HG03575 (cell line): ENCODE data around the gene SLC15A3.
"Not testable (repeated sequence)": the region's sequence is repeated elsewhere in the genome, so short reads cannot be mapped to it uniquely, and the experiment has no call there.

Experiments used
- ATAC-seq: cut with Tn5 transposase; IDR thresholded peaks from one replicate; pipeline ENCODE4 v1.9.1; 2021; ENCODE audit not compliant: unreplicated experiment, insufficient number of reproducible peaks, low FRiP score; ENCODE audit errors: extremely low read depth

The SLC15A3 gene

DNA sequence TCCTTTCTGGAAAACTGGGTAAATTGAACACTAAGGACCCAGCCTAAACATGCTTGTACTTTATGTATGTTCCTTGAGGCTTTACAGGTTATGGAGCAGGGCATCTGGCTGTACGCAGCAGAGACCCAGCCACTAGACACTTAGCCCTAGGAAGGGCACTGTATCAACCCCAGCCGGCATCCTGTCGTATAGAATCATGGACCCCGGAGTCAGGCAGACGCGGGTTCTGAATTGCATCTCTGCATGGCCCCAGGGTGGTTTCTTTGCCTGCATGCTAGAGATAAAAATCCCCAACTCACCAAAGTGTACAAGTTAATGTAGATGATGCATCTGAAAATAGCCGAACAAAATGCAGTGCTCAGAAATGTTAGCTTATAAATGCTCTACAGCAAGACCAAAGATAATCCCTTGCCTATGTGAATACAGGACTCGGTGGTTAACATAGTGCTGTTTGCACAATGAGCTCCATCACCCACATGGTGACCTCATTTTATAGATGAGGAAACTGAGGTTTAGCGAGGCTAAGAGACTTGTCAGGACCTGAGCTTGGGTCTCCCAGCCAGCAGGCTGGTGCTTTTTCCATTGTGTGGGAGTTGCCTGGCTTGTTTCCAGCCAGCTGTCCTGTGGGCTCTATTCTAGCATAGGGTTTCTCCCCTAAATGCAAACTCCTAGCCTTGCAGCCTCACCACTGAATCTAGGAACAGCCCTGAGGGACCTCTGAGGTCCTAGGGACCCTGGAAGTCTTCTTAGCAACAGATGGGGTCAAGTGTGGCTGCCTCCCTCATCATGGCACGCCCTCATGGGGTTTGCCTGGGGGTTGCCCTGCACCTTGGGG lies 26.8 kb upstream of the SLC15A3 start:
- ATAC-seq: no peak

DNA sequence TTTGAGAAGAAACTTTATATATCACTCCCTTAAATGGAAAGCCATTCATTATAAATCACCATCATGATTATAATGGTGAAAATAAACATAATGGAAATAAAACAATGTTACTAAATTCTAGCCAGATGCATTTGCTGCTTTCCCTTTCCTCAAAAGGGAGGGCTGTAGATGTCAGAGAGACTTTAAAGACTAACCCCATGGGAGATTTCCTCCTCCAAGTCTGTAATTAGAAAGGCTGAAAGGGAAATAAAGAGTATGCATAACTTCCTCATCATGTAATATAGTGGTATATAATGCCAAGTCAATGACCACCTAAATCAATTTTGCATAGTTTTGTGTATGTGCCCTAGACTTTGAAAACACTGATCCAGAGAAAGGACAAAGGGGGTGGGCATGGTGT lies 25.9 kb upstream of the SLC15A3 start:
- ATAC-seq: no peak

DNA sequence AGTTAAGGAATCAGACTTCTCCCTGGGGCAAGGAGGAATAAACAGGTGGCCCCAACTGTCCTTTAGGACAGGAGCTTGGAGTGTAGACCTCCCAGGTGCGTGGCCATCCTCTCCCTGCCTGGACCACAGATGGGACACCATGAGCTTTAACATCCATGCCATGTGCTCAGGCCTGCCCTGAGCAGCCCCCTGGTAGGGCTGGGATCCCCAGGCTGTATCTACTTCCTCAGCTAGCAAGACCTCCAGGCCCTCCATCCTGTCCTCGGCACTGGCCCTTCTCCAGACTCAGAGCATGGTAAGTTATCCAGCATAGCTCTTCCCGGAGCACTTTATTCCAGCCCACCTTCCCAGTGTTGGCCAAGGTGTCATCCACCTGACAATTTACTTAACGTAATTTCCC lies 25.2 kb upstream of the SLC15A3 start:
- no peak for ATAC-seq

DNA sequence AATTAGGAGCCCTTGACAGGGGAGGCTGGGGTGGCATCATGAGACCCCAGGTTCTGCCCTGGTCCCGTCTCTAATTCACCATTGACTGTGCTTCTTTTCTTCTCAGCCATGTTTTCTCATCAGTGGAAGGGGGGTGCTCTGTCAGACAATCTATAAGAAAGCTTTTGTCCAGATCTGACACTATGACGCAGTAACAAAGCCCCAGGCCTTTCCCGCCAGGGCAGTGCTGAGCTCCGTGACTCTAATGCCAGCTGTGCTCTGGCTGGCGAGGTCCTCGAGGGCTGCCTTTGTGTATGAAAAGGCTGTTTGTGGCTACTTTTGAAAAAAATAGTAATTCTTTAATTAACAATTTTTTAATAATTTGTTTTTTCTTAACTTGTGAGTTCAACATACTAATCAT lies 22.8 kb upstream of the SLC15A3 start:
- ATAC-seq: no peak

DNA sequence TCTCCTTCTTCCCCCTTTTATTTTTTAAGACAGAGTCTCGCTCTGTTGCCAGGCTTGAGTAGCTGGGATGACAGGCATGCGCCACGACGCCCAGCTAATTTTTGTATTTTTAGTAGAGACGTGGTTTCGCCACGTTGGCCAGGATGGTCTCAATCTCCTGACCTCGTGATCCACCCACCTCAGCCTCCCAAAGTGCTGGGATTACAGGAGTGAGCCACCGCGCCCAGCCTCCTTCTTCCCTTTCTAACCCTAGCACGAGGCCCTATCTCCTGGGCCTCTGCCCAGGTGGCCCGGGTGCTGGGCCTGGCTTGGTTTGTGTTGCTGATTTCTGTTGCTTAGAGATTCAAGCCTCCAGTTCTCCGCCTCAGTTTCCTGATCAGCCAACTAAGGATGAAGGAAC lies 22.3 kb upstream of the SLC15A3 start:
- not testable (repeated sequence) for ATAC-seq

DNA sequence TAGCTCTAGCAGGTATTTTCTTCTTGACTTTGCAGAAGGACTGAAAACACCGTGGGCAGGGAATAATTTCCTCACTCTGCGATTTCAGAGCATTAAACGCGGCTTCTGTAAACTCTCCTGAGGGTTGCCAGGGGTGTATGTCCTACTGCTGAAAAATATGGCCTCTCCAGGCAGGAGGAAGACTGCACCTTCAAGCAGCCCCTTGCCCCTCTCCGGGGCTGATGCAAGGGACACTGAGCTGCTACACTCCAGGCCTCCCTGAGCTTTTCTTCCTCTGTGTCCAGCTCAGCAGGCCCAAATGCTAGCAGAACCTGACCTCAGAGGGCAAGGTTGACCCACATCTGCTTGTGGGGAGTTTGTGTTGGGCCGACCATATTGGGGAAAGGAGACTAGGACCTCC lies 21.7 kb upstream of the SLC15A3 start:
- ATAC-seq: no peak

DNA sequence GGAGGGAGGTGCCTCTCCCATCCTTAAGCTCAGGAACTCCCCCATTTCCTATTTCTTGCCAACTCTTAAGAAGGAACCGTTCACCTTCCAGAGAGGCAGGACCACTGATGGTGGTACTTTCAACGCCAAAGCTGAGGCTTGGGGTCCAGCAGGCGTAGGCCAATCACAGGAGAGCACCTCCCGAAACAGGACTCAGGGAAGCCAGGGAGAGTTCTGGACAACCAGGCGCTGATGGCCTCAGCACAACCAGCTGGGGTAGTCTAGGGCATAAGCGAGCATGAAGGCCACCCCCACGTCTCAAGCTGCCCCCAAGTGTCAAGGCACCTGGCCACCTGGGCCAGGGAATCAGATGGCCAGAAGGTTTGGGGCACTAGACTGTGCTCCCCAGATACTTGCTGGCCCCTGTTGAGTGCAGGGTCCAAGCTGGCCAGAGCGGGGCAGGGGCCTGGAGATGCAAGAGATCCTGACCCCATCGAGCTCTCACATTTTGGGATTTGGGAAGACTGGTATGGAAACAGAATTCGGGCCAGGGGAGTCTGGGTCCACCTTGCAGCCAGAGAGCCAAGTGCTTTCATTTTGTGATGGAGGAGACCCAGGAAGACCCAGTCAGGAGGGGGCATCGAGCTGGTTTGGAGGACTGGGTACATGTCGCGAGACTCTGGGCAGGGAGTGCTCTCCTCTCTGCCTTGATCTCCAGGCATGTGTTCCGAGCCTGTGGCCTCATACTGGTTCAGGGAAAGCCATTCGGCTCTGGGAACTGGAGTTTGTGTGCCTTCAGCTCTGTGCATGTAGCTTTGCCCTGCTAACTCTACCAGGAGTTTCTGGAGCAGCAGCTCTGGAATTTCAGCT lies 20.4 kb upstream of the SLC15A3 start:
- no peak for ATAC-seq

DNA sequence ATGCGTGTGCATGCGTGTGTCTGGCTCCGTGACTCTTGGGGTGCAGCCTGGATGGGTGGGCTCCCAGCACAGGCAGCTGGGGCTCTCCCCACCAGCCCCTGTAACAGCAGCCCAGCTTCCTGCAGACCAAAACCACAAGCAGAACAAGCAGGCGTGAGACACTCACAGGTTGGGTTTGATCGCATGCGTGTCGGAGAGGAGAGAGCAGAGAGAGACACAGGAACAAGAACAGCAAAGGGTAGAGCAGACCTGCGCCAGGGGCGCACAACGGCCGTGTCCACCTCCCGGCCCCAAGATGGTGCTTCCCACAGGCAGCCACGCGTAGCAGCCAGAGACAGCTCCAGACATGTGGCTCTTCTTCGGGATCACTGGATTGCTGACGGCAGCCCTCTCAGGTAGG lies 19.5 kb upstream of the SLC15A3 start, which contains the start of gene CD6:
TSS of gene CD6 (plus strand) at position 161 of the 400 bp plus-strand sequence. CDS start at position 347, 186 bp downstream.
- no peak for ATAC-seq

DNA sequence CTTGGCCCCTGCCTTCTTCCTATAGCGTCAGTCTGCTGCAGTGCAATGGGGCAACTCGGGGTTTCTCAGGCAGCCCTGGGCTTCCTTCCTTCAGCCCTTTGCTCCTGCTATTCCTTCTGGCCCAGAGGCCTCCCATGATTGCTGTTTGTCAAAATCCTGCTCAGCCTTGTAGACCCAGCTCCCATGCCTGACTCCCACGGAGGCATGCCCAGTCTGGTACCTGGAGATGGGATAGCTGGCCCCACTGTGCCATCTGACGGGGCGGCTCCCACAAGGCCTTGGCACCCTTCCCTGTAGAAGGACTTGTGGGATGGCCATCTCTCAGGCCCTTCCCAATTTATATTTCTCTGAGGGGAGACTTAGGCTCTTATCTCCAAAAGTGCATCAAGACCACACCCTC lies 18.9 kb upstream of the SLC15A3 start:
- no peak for ATAC-seq

DNA sequence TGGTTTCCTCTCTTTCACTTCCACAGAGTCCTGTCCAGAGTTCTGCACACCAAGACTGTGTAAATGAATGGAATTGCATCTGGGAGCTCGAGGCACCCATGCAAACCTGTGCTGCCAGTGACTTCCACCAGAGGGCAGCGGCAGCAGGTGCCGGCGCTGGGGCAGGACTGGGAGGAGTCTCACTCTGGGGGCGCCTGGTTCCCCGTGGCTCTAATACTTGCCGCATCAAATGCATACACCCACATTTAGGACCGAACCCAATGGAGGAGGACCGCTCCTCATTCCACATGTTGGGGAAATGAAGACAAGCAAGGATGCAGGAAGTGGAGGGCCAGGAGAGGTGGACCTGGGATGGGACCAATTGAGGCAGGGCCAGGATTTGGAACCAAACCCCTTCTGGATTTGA lies 18.4 kb upstream of the SLC15A3 start:
- no peak for ATAC-seq

DNA sequence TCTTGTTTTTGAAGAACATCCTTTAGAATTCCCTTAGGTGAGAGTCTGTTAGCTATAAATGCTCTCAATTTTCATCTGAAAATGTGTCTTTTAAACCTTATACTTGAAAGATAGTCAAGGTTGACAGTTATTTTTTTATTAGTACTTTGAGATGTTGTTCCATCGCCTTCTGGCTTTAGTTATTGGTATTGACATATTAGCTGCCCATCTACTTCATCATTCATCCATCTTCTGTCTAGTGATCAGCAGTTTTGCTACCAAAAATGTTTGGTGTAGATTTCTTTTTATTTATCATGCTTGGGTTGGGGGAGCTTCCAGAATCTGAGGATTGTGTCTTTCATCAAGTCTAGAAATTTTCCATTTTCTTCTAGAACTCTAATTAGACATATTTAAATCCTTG lies 16.2 kb upstream of the SLC15A3 start:
- ATAC-seq: no peak

DNA sequence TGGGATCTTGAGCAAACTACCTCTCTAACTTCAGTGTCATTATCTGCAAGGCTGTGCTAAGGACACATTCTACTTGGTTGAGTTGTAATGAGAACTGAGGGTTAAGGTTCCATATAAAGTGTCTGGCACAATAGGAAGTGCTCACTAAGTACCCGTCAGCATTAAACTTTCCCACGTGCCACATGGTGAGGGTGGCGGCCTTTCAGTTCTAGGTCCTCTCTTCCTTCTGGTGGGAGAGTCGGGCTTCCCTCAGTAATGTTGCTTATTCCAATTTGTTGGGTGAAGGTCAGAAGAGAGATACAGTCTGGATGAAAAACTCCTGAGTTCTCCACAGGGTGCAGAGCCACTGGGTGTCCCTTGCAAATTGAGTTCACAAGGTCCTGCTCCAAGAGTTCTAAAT lies 14.9 kb upstream of the SLC15A3 start:
- ATAC-seq: no peak

DNA sequence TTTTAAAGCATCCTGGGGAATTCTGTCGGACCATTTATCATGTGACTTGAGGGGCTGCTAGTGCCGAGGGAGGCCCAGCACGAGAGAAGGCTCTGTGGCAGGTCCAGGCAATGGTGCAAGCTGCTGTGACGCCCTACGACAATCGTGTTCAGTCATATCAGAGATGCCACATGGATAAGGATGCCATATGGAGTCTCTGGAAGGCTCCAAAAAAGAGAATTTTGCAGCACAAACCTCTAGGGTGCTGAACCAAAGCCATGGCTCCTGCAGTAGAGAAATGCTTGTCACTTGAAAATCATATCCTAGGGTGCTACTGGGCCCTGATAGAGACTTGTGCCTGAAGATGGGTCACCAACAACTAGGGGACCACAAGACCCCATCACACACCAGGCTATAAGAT lies 12.8 kb upstream of the SLC15A3 start:
- ATAC-seq: no peak

DNA sequence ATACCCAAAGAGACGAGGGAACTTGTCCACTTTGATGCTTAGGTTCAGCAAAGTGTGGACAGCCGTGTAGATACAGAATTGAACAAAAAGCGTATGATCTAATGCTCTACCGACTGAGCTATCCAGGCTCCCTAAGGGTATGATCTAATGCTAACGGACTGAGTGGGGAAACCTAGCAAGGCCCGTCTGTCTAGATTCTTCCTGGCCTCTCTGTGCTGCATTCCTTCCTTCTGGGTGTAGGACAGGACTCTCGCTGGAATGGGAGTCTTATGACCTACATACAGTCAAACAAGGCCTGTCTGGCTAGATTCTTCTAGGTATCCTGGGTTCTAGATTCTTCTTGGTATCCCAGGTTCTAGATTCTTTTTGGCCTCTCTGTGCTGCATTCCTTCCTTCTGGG lies 8.4 kb upstream of the SLC15A3 start:
- no peak for ATAC-seq

DNA sequence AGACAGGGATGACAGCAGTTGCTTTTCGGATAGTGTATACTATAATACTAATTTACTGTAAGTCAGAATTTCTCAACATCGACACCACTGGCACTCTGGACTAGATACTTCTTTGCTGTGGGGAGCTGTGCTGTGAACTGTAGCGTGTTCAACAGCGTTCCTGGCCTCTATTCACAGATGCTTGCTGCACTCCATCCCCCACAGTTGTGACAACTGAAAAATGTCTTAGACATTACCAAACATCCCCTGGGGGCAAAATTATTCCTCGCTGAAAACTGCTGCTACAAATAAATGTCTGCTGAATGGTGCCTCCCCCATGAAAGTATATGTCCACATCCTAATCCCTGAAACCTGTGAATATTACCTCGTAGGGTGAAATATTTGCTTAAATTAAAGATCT lies 7.5 kb upstream of the SLC15A3 start:
- ATAC-seq: no peak

DNA sequence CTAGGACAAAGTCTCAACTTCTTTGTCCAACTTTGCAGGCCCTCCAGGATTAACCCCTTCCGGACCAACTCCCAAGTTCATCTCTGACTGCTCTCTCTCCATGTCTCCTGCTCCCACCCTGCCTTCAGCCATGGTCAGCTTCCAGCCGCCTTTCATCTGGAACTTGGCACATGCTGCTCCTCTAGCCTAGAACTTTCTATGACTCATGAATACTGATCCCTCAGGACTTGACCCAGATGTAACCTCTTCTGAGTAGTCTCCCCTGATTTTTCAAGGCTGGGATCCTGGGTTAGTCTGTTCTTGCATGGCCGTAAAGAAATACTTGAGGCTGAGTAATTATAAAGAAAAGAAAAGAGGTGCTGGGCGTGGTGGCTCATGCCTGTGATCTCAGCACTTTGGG lies 5.2 kb upstream of the SLC15A3 start:
- no peak for ATAC-seq

DNA sequence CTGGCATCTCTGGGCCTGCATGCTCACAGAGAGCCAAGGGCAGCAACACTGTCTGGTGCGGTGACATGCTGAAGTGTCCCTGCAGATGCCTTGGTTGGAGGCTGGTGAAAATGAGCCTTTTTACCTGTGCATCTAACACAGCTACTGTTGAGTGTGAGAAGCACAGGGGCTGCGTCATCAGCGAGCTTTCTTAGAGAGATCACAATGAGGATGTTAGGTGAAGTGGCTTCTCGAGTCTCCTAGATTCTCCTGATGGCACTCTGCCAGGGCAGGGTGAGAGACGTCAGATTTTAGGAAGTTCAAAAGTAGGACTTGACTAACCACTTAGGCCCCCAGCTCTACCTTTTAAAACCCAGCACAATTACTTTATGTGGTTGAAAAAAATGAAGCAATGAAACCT lies 3.6 kb upstream of the SLC15A3 start:
- ATAC-seq: no peak

DNA sequence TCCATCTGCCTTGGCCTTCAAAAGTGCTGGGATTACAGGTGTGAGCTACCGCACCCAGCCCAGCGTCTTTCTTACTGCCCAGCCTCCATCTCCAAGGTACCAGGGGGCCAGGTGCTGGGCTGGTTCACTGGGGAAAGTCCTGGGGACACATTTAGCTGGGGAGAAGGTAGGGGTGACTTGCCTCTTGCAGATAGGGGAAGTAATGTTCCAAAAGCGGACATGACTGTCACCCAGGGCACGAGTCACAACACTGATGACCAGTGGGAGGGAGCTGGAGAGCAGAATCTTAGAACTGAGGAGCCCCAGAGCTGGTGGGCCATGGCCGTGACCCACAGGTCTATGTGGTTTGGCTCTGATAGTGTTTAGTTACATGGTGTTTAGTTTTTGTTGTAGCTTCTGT lies 2.4 kb upstream of the SLC15A3 start:
- no peak for ATAC-seq

DNA sequence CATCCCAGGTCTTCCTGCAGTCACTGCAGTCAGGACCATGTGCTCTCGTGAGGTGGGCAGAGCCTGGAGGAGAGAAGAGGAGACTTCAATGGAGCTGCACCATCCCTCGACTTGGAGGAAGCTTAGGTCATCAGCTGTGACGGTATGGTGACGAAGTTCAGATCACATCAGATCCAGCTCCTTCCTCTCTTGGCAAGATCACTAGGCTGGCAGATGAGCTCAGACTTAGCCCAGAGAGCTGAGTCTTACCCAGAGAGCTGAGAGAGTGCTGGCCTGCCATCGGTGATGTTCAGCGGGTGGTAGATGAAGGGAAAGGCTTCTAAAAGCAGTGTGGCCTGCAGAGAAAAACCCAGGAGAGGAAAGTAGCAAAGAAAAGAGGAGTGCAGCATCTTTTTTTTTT lies 1.8 kb upstream of the SLC15A3 start:
- no peak for ATAC-seq

DNA sequence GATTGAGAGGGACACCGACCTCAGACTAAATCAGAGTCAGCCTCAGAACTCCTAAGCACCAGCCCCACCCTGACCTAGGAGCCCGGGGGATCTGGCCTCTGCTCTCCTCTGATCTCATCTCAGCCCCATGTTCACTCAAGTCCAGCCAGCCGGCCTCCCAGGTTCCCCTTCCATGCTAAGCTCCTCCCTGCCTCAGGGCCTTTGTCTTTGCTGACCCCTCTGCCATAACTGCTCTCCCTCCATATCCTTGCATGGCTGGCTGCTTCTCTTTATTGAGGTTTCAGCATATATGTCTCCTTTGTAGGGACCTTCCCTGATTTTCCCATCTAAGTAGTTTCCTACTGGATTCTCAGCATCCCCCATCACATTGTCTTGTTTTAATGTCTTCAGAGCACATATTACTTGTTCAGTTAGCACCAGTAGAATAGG lies 780 bp upstream of the SLC15A3 start:
- ATAC-seq: no peak
